Eye (tissue), 1 donor: ENCODE results near the gene WDR55.
"Not testable (repeated sequence)": the region's sequence is repeated elsewhere in the genome, so short reads cannot be mapped to it uniquely, and the experiment has no call there.

ENCODE experiments used
- DNase-seq: peaks from one replicate; pipeline ENCODE4 v3.0.0-alpha.2; 2015

Gene WDR55

DNA sequence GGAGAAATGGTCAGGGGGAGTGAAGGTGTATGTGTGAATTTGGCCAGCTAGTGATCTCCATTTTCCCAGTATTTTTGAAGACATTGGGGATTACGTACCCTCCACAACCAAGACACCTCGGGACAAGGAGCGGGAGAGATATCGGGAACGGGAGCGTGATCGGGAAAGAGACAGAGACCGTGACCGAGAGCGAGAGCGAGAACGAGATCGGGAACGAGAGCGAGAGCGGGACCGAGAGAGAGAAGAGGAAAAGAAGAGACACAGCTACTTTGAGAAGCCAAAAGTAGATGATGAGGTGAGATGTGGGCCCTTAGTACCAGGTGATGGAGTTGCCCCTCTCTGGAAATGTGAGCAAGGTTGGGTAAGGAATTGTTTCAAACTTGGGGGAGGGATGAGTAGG is 5.8 kb upstream of the WDR55 start:
- DNase-seq = no peak

DNA sequence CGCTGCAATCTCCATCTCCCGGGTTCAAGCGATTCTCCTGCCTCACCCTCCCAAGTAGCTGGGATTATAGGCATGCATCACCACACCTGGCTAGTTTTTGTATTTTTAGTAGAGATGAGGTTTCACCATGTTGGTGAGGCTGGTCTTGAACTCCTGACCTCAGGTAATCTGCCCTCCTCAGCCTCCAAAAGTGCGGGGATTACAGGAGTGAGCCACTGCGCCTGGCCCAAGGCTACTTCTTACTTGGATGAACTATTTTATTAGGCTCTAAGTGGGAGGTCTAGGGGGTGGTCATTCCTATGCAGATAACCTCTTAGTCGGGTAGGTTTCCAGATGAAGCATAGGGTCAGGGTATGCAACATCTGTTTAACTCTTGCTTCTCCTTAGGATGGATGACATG is 4.3 kb upstream of the WDR55 start:
- not testable (repeated sequence) for DNase-seq

DNA sequence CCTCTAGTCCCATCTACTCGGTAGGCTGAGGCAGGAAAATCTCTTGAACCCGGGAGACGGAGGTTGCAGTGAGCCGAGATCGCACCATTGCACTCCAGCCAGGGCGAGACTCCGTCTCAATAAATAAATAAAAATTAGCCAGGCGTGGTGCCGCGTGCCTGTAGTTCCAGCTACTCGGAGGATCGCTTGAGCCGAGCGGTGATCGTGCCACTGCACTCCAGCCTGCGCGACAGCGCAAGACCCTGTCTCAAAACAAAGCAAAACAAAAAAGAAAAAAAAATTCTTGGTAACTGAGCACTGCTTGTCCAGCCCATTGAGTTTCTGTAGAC is 710 bp upstream of the WDR55 start:
- no peak for DNase-seq

DNA sequence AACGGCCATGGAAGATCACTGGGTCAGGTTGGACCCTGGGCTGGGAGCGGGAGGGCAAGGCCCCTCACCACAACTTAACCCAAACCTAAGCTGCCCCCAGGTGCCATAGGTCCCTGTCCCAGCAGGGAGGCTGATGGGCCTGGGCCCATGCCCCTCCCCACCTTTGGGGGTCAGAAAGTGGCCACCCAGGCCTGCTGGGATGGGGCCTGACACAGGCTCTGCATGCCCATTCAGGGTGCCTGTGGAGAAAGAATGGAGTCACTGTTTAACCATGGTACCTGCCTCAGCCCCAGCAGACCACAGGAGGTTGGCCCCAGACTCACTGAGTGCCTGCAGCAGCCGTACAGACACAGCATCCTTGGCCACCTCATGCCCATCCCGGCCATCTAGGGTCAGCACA is 6.3 kb downstream of the WDR55 start:
- not testable (repeated sequence) for DNase-seq

DNA sequence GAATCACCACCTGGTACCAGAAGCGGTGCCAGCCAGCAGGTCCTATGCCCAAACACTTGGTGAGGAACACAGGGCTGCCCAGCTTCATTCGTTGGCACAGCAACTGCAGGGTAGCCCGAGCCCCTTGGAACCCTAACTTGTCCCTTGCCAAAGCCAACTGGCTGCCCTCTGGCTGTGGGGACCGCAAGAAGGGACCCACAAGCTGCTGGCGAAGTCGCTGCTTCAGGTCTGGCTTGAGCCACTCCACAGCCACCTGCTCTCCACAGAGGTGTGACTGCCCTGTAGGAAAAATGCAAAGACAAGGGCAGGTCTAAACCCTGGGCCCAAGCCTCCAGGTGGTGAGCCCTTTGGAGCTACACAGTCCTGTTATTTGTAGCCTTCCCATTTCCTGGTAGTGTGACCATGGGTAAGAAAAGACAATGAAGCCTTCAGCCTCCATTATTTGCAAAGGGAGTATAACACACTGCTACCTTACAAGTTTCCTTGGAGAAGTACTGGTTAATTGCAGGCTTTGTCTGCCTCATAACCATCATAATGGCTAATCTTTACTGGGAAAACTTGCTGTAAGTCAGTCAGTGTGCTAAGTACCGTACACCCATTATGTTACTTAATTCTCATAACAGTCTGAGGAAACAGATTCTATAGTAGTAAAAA is 6.9 kb downstream of the WDR55 start:
- no peak for DNase-seq

DNA sequence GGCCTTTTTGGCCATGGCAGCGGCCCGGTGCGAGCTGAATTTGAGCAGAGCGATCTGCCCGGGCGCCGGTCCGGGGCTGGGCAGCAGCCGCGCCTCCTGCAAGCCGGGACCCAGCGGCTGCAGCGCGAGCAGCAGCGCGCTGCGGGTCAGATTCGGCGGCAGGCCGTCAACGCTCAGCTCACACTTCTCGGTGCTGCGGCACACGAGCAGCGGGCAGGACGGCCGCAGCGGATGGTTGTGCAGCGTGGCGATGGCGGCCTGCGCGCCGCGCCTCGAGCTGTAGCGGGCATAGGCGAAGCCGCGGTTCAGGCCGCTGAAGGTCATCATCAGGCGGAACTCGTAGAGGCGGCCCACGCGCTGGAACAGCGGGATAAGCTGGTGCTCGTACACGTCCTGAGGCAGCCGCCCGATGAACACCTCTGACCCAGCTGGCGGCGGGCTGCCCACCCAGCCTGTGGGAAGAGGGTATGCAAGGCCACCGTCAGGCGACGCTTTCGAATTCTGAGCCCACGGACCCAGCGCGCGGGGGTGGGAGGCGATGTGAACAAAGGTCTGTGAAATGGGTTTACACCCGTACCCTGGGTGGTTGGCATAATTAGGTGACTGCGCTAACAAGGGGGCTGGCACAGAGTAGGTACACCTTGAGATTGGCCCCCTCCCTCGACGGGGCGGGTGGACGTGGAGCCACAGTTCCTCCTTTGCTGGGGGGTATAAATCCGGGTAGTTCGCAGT is 7.9 kb downstream of the WDR55 start:
- peak; percentile 48 for DNase-seq

DNA sequence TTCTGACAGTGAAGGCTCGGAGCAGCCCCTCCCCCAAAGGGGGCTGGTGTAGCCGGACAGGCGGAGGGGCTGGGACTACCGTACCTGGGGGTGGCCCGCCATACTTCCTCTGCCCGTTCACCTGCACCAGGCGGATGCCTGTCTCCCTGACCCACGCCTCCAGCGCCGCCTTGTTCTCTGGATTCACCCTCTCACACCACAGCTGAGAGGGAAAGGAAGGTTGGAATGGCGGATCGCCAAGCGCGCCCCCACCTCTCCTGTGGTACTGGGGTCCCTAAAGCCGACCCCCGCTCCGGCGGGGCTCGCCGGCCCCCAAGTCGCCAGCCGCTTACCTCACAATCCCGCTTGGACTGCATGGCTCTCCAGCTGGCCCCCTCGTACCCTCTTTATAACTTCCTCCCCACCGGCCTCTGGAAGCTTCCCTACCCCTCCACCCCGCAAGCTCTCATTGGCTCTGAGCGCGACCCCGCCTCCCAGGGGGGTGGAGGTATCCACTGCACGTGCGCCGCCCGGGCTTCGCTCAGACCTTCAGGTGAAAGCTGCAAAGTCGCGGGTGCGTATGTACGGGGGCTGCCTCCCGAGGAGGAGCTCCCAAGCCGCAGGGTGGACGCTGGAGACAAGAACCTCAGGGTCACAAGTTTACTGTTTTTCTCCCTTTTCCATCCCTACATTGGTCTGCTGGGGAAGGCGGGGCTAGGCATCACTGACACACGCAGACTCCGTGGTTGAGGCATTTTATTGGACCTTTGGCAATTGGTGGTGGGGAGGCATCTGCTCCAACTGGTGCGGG is 8.7 kb downstream of the WDR55 start, which contains the start of gene DND1:
Gene DND1 (minus strand): TSS at position 390 of the 790 bp plus-strand sequence. CDS start 34 bp downstream, at position 356.
- no peak for DNase-seq

DNA sequence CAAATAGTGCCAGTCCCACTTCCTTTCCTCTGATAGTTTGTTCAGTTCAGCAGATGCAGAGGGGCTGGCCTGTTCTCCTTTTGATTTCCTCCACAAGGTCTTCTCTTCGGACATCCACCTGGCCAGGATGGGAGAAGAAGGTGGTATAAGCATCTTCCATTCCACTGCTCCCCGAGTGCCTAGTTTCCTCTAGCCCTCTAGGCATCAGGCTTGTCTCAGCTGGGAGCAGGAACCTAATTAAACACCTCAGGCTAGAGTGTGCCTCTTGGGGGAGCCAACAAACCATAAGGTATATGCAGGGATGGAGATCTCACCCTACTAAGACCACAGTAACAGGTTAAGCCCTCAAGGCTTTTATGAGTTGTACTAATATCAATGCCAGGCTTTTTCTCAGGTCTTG is 9.5 kb downstream of the WDR55 start:
- DNase-seq = no peak

DNA sequence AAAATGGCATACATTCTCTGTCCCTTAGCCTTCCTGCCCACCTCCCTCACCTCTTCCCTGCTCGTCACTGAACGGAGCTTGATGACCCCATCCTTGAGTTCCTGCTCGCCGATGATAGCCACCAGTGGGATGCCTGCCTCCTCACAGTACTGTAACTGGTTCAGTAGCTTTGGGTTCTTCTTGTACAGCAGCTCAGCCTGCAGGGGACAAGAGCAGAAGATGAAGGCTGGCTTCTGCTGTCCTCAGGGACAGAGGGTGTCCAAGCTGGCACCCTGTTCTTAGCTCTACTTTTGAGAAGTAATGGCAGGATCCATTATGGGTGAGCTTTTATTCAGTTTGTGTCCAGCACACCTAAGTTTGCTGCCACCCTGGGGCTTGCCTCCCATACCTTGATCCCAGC is 9.9 kb downstream of the WDR55 start:
- DNase-seq = no peak

DNA sequence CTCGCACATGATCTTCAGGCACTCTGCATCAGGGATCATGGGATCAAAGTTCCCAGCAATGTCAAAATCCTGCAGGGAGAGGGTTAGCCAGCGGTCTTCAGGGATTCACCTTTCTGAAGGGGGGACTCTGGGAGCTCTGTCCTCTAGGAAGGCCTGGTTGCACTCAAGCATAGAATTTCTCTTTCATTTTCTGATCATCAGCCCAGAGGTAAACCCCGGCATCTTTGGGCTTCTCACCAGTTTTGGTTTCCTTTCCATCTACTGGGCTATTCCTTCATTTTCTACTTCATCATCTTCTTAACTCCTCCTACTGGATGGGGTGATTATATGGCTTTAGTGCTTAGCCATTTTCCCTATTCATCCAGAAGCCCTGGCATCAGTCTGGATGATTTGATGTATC is 13.2 kb downstream of the WDR55 start:
- DNase-seq = no peak

DNA sequence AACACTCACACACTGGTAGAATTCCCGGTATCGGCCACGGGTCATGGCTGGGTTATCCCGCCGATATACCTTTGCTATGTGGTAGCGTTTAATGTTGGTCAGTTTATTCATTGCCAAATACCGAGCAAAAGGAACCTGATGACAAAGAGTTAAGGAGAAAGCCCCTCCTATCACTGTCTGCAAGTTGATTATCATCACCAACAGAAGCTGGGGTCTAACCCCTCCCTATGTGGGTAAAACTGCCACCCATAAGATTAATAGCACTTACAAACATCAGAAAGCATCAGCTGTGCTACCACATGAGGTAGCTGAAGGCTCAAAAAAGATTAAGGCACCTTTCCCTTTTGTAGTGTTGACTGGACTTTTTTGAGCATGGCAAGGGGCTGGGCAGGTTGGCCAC is 14.3 kb downstream of the WDR55 start:
- DNase-seq = no peak

DNA sequence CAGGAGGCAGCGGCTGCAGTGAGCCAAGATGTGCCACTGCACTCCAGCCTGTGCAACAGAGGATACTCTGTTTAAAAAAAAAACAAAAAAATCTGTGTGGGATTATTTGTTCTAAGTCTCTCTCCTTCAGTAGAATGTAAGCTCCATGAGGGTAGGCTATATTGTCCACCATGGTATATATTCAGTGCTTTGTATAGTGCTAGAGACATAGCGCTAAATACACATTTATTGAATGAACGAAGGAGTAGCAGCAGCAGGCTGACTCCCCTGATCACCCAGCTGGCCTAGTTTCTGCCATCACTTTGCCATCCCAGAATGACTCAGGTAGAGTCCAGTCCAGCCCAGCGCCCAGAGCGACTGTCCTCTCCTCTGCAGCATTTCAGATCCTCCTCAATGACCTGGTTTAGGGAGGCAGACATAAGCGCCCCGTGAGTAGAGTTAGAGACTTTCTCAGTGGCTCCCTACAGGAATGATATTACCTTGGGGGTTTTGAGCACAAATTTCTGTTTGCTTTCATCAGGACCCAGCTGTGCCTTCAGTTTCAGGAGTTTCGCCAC is 25.8 kb downstream of the WDR55 start:
- DNase-seq = no peak

DNA sequence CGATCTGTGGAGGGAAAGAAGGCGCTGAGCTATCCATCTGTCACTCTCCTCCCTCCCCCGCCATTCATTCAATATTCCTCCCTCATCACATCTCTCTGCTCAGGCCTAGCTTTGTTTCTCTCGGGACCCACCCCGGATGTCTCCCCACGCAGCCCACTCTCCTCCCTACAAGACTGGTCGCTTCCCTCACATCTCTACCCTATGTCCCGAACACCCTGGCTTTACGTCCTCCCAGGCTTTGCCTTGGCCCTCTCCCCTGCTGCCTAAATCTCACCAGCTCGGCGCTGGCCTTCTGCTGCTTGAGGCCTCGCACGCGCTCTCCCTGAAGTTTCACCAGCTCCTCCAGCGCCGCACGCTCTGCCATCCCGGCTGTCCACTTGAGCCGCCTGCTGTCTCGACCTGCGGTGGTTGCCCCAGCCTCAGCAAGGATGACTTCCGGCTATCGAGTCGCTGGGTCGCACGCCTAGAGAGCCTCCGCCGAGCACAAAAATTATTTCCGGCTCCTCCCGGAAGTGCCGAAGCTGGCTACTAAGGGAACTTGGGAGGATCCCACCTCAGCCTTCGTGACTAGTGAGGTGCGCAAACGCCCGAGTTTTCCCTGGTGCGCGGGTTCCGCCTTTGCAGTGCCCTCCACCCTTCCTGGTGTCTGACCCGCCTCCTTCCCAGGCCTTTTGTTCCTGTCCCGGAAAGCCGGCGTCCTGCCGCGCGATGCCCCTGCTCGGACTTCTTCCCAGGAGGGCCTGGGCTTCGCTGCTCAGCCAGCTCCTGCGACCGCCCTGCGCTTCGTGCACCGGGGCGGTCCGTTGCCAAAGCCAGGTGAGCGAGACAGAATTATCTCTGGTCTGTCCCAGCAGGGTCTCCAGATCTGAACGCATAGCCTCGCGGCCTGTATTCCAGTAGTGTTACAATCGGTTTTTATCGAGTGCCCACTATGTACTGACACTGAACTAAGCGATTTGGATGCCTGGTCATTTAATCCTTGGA is 26.5 kb downstream of the WDR55 start, which contains the start of the genes HARS1 and HARS2:
Gene HARS1 (minus strand): TSS at position 430 of the 984 bp plus-strand sequence. CDS start 66 bp downstream, at position 364.
Gene HARS2 (plus strand): TSS at position 515 of the 984 bp plus-strand sequence. CDS start 194 bp downstream, at position 709.
- DNase-seq = peak; percentile 95

DNA sequence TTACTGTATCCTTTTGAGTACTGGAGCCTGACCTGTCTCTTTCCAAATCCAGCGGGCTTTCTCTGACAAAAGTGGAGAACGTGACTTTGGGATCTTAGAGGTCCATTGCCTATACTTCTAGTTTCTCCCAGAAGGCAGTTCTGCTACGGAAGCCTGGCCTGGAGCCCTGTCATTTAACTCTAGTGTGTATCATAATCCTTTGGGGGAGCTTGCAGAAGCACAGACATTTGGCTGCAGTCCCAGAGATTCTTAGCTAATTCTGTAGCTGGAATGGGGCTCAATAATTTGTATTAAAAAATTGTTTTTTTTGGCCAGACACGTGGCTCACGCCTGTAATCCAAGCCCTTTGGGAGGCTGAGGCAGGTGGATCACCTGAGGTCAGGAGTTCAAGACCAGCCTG is 29.6 kb downstream of the WDR55 start:
- DNase-seq = no peak

DNA sequence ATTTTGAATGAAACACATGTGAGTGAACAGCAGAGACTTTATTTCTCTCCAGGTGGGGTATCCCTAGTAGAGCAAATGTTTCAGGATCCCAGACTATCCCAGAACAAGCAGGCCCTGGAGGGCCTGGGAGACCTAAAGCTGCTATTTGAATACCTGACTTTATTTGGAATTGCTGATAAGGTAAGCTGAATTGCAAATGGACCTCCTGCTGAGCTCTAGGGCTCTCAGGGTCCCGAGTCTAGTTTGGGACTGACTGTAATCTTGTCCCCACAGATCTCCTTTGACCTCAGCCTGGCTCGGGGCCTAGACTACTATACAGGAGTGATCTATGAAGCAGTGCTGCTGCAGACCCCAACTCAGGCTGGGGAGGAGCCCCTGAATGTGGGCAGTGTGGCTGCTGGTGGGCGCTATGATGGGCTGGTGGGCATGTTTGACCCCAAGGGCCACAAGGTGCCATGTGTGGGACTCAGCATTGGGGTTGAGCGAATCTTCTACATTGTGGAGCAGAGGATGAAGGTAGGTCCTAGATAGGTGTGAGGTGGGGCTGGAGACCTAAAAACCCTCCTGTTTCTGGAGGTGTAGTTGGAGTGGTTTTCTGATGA is 32.3 kb downstream of the WDR55 start:
- no peak for DNase-seq

DNA sequence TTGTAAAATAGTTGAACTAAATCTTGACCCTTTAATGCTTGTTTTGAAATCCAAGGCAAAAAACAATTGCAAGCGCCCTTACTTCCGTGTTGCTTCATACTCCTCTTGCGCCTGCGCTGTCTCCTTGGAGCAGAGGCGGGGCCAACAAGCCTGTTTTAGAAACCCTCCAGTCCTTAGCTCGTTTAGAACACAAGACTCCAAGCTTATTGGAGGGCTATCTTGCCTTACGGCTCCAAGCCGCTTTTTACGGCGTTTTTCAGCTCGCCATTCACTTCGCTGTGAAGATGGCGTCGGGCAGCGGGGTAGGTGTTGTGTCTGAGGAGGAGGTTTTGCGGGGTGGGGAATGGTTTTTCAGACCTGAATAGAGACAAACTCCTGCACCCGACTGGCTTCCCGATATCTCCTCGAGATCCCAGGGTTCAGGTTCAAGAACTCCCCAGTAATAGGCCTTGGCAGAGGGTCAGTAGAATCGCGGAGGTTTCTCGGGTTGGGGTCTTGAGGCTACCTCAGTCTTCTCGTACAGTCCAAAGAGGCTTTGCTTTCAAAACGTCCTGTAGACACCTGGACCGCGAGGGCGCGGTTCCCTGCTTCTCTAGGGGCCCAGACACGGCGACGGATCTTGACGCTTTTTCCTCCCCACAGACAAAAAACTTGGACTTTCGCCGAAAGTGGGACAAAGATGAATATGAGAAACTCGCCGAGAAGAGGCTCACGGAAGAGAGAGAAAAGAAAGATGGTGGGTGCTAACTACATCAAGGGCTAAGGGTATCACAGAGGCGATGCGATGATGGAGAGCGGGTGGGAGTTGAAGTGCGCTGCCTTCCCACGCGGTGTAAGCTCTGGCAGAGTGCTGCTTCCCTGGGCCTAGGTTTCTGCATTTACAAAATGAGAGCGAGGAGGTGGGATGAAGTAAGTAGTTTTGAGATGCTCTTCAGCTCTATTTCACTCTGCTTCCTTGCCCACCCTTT is 35.8 kb downstream of the WDR55 start, which contains the start of gene ZMAT2:
Gene ZMAT2 (plus strand): TSS at position 271 of the 968 bp plus-strand sequence. CDS start 14 bp downstream, at position 285.
- DNase-seq = peak; percentile 98

DNA sequence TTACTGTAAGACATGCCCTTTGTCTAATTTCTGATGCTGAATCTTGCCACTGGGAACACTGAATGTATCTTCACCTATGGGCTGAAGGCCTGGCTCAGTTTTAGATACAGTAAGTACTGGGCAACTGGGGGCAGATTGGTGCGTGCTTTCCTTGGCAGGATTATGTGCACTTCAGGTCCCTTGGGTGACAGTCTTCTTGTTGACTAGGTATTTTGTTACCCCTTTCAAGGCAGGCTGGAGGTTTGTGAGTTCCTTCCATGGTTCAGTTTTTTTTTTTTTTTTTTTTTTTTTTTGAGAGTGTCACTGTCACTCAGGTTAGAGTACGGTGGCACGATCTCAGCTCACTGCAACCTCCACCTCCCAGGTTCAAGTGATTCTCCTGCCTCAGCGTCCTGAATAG is 43.1 kb downstream of the WDR55 start:
- DNase-seq = no peak

DNA sequence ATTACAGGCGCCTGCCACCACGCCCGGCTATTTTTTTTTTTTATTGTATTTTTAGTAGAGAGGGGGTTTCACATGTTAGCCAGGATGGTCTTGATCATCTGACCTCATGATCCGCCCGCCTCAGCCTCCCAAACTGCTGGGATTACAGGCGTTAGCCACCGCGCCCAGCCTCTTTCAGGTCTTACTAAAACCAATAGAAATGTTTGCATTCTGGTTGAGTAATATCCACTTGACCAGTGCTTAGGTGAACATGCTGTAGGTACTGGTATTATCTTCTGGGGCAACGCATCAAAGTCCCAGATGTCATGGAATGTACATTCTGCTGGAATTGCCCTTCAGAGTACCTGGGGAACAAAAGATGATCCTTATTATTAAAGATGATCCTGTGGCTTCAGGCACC is 44.1 kb downstream of the WDR55 start:
- DNase-seq = not testable (repeated sequence)

DNA sequence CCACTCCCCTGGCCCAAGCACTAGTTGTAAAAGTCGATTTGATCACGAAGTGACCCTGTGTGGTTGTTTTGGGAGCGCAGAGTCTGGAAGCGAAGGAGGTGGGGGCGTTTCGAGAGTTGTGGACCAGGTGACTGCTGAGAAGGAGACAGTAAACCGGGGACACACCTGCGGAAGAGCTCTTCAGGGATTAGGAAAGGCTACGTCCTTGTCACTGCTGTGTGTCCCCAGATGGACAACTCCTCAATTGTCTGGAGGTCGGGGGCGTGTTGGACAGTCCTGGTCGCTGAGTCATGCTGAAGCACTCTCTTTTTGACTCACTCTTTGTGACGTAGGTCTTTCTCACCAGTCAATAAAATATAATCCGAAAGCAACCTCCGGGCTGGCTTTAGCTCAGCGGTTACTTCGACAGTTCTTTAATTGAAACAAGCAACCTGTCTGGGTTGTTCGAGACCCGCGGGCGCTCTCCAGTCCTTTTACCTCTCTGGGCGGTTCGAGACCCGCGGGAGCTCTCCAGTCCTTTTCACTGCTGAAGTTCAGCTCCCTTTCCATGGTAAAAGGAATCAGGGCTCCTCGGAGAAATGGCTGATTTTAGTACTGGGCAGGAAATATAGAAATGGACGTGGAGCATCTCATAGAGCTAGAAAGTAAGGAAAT is 46.3 kb downstream of the WDR55 start:
- peak; percentile 86 for DNase-seq

DNA sequence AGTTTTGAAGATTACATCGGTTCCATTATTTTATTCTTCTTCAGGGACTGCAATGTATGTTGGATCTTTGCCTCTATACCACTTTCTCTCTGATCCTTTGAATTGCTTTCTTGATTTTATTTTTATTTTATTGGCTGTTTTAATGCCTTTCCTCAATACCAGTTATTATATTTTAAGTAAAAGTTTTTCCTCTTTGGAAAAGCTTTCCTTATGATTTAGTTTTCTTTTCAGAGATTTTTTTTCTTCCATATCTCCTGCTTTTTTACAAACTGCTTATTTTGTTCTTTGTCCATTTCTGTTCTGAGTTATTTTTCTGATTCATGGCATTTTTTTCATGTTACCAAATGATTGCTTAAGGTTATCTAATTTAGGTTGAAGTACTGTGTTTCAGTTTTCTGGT is 47.1 kb downstream of the WDR55 start:
- no peak for DNase-seq
